HG03378 (cell line): ENCODE measurements around the gene TNFRSF14.
"Not testable (repeated sequence)": the region's sequence is repeated elsewhere in the genome, so short reads cannot be mapped to it uniquely, and the experiment has no call there.

ENCODE experiments used
- ATAC-seq: cut with Tn5 transposase; IDR thresholded peaks from one replicate; pipeline ENCODE4 v1.9.1; 2021; ENCODE audit warnings: mild to moderate bottlenecking, moderate library complexity; ENCODE audit not compliant: unreplicated experiment

The TNFRSF14 gene

DNA sequence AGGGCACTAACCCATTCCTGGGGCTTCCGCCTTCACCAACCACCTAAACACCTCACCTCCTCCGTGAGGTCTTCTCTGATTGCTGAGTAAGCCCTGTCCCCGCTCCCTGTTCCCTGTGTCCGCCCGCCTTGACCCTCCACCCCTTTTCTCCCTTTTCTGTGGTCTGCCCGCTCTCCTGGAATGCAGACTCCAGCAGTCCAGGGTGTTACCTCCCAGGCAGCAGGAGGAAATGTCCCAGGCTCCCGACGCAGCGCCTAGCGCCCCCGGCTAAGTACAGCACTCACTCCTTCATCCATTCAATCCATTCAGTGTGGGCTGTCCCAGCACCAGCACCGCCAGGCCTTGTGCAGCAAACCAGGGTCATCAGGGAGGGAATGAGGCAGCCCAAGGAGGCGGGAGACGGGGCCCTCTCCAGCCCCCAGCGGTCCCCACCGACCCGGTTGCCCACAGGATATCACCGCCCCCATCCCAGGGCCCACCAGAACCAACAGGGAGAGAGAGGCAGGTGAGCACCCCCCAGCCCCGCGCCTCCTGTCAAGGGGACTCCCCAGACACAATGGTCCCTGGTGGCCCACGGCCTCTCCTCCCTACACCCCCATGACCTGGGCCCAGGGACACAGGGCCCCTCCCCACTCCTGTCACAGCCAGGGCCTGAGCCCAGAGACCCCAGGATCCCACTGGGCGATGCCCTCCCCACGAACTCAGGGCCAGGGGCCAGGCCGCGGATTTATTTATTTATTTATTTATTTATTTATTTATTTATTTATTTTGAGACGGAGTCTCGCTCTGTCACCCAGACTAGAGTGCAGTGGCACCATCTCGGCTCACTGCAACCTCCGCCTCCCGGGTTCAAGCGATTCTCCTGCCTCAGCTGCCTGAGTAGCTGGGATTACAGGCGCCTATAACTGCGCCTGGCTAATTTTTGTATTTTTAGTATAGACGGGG, 10.2 kb downstream of the TNFRSF14 start:
- ATAC-seq = no peak

DNA sequence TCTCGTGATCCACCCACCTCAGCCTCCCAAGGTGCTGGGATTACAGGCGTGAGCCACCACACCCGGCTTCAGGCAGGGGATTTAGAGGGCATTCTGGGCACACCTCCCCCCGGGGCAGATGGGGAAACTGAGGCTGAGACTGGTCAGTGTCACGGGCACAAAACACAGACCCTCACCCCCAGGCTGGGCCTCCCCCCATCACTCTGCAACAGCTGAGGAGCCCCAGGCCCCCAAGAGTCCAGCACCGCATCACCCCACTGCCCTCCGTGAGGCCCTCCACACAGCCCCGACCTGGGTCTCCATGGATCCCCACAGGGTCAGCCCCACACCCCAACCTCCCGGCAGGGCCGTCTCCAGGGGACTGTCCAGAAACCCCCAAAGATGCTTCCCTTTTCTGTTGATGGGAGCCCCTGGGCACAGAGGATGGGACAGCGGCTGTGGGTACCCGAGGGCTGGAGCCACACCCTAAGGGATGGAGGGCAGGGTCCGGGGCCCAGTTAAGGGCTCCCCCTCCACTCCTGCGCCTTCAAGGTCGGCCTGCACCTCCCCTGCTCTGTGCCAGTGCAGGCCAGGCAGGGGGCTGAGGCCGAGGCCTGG, 11.0 kb downstream of the TNFRSF14 start:
- no peak for ATAC-seq

DNA sequence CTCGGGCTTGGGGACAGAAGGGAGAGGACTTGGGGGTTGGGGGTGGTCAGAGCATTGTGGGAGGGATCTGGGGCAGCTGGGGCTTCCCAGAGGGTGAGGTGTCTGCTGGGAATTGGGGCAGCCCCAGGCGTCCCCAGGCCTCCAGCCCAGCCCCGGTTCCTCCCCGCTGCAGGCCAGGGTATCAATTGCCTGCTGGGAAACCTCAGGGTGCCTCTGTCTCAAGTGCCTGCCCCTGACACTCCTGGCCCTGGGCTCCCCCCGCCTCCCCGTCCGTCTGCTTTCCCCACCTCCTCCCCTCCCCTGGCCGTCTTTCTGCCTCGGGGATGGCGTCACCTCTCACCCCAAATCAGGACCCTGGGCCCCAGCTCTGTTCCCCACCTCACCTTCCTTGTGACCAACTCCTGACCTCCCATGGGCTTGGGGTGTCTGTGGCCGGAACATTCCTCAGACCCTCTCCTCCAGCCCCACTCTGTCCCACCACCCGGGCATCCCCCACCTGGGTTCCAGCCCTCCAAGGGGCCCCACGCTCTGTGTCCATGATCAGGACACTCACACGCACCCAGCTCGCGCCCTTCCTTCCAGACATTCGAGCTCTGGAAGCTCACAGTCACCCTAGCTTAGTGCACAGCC, 12.1 kb downstream of the TNFRSF14 start:
- ATAC-seq = not testable (repeated sequence)

DNA sequence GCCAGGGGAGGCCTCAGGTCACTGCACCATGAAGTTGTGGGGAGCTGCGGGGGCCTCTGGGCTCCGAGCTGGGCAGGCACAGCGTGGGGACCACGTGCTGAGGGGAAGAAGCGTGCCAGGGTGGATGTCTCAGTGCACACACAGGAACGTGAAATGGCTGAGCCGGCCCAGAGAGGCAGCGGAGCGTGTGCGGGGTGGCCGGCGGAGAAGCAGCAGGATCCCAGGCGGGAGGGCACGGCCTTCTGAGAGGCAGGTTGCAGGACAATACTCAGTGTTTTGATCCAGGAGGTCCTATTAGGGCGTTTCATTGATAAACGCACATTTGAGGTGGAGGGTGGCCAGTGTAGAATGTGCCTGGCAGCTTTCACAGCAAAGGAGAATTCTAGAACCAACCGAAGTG, 12.9 kb downstream of the TNFRSF14 start:
- ATAC-seq = no peak

DNA sequence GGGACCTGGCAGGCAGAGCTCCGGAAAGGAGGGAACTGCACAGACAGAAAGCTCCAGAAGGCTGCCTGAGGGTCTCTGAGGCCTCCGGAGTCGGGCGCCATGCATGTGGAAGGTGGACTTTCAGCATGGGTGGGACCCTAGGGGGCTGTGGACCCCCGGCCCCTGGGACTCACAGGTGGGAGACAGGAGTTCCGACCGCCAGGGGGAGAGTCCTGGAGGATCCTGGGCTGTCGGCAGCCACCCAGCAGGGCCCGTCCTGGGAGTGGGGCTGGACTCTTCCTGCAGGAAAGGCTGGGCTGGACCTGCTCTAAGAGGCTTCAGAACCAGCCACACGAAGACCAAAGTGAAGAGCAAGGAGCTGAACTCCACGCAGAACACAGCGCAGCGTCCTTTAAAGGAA, 13.5 kb downstream of the TNFRSF14 start:
- ATAC-seq = not testable (repeated sequence)

DNA sequence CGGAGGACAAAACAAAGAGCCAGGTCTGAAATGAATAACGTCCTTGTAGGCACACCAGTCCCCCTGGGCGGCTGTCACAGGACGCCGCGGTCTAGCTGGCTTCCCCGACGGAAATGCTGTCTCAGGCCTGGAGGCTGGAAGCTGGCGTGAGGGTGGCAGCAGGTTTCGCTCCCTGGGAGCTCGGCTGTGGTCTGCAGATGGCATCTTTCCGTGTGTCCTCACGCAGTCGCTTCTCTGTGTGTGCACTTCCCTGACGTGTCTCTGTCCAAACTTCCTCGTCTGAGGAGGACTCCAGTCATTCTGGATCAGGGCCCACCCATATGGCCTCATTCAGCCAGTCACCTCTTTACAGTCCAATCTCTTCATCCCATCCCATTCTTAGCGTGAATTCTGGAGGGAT, 14.2 kb downstream of the TNFRSF14 start:
- ATAC-seq = no peak

DNA sequence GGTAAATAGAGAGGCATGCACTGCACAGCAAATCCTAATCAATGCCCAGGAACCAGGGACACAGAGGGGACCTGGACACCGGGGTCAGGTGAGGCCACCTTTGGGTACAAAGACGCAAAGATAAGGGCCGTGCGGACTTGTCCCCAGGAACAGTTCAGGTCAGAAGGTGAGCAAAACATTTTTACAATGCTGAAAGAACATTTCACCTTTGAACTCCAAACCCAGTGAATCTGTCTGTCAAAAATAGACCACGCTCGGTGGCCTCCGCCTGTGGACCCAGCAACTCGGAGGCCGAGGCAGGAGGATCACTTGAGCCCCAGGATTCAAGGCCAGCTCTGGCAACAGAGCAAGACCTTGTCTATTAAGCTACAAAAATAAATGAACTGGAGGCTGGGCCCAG, 15.2 kb downstream of the TNFRSF14 start:
- no peak for ATAC-seq

DNA sequence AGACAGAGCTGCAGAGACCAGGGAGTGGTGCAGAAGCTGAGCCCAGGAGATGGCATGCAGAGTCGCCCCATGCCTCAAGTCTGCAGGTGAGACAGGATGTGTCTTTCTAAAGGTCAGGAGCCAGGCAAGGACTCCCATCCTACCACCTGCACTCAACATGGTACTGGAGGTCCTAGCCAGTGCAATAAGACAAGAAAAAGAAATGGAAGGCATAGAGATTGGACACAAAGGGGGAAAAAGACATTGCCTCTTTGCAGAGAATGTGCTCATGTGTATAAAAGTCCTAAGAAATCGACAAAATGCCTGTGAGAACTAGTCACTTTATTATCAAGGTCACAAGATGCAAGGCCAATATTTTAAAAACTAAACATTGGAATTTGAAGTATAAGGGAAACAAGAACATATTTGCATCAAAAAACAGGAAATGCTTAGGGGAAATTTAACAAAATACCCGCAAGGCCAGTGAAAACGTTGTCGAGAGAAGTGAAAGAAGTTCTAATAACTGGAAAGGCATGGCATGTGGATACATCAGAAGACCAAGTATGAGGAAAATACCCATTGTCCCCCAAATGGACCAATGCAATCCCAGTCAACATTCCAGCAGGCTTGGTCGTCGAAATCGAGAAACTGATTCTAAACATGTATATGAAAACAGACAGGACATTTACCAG, 17.2 kb downstream of the TNFRSF14 start:
- no peak for ATAC-seq

DNA sequence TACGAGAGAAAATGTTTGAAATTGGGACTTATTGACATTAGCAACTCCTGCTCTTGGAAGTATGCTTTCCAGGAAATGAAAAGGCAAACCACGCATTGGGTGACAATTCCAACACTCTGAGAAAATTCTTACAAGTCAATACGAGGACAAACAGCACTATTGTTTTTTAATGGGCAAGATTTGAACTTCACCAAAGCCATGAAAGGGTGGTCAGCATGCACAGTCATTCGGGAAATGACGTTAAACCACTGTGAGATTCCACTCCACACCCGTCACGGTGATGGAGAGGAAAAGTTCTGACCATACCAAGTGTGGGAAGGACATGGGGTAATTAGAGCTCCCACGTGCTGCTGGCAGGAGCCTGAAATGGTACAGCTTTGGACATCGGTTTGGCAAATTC, 18.2 kb downstream of the TNFRSF14 start:
- ATAC-seq = no peak

DNA sequence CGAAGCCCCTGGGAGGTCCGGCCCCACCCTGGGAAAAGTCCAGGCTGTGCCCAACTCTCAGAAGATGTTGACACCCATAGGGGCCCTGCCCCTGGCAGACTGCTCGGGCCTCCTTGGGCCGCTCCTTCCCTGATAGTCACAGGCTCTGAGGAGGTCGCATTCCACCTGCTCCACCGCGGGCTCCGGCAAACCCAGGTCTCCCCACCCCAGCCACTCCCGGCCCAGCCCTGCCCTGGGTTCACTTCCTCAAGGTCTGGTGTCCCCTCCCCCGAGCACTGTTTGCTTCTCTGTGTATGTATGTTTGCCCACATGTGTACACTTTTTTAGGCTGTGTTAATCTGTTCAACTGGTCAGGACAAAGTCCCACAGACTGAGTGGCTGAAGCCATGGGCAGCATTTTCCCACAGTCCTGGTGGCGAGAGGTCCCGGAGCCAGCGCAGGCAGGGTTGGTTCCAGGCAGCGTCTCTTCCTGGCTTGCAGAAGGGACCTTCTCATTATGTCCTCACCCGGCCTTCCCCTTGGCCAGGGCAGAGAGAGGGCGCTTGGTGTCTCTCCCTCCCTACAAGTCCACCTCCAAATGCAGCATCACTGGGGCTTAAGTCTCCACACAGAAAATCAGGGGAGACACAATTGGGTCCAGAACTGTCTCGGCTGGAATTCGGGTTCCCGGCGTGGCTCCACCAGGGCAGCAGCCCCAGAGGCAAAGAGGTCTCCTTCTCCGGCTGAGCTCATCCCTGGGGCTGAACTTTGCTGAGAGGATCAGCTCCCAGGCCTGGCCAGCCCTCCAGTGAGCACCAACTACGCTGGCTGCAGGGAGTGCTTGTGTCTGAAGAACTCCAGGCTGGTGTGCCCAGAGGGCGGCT, 19.9 kb downstream of the TNFRSF14 start:
- no peak for ATAC-seq

DNA sequence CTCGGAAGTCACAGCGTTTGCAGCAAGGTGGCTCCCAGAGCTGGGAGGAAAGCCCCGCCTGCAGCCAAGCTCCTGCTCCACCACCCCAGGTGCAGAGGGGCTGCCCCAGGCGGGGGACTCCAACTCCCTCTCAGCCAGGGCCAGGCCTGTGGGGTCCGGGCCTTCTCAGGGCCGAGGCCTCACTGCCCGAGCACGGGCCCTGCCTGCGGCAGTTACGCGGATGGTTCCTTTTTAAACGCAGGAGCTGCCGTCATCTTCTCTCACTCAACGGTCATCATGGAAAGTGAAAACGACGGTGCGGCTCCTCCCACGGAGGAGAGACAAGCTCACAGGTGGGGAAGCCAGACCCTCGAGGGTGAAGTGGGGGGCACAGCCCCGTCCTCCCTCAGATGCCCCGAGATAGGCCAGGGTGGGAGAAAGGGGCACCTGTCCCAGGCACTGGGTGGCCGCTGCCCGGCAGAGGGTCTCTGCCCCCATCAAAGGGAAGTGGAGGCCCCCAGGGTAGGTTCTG, 21.4 kb downstream of the TNFRSF14 start:
- ATAC-seq = peak; percentile 24

DNA sequence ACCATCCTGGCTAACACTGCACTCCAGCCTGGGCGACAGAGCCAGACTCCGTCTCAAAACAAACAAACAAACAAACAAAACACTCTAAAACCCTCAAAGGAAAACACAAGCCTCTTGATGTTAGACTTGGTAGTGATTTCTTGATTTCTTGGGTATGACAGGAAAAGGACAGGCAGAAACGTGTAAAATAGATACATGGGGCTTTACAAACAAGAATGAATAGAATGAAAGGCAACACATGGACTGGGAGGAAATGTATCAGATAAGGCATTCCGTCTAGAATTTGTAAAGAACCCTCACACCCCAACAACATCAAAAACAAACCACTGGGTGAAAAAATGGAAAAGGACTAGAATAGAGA, 22.6 kb downstream of the TNFRSF14 start:
- no peak for ATAC-seq

DNA sequence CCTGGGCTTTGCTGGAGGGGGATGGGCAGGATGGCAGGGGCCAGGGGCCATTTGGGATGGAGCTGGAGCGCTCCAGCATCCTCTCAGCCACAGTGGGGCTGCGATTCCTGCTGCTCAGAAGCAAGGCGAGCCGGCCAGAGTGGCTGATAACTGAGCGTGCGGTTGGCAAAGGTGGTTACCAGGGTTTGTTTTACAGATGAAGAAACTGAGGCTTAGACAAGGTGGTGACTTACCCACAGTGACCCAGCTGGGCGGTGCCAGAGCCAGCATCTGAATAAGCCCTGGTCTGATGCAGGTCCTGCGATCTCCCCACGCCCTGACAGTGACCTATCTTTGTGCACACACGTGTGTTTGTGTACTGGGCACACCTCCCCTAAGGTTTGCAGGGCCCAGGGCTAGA, 24.5 kb downstream of the TNFRSF14 start:
- ATAC-seq = no peak

DNA sequence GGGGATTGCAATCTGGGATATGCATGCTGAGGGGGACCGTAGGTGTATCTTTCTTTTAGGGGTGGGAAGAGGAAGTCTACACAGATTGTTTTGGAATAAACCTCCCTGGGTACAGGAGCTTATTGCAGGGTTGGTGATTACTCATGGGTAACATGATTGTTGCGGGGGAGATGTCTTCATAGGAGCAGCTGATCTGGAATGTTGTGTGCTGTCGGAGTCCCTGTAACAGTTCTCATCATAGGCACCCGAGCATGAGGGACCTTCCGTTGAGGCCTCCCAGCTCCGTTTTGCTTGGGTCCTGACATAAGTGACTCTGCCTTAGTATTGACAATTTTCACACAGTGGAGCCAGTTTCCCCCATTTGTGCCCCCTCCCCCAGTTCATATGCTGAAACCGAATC, 26.2 kb downstream of the TNFRSF14 start:
- ATAC-seq = no peak

DNA sequence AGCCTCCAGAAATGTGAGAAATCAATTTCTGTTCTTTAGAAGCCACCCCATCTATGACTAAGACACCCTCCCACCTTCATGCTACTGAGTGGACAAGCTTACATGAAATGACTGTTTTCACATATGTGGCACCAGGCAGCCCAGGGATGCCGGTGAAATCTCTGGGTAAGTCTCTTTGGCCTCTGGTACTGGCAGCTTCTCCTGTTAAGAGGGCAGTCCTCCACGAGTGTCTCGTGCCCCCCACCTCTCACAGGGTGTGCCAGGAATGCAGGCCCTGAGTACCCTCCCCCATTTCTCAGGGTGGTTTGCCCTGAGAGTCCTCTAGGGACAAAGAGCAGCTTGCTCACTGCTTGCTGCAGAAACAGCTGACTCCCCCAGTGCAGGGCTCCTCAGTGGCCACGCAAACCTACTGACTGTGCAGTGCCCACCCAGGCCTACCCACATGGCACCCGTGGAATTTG, 27.2 kb downstream of the TNFRSF14 start:
- no peak for ATAC-seq

DNA sequence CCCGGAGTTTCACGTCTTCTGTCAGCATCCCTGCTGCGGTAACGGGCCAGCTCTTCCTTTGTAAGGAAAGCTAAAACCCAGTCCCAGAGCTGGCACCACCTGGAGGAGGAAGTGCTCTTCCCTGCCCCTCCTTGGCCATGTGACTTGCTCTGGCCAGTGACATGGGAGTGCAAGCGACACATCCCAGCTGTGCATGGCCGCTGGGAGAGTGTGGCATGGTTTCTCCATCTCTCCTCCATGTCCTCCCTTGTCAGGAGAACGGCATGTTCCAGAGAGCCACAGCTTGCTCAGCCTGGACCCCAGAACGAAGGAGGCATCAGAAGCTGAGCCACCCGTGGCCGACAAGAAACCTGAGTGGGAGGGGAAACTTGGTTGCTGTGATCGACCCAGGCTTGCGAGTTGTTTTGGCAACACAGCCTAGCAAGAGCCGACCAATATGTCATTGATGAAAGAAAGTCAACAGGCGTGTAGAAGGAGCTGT, 27.7 kb downstream of the TNFRSF14 start:
- no peak for ATAC-seq

DNA sequence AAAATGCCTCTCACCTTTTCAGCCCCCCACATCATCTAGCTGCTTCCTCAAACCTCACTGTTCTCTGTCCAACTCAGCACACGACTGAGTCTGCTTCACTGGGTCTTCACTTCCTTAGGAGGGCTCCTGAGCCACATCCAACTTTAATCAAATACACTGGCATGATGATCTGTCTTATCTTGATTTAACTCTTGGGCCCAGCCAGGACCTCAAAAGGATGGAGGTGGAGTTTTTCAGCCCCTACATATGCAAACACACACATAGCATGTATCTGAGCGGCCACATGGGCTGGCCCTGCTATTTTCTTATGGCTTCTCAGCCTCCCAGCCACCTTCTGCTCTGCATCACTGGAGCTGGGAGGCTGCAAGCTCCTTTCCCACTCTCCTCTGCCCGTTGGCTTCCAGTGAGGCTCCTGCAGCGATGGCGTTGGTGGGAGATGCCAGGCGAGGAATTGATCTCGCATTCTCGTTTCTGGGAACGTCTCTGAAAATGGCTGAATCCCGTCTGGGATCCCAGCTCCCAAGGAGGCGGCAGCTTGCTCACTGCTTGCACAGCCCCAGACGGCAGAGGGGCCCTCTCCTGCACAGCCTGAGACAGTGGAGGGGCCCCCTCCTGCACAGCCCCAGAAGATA, 28.6 kb downstream of the TNFRSF14 start:
- ATAC-seq = no peak

DNA sequence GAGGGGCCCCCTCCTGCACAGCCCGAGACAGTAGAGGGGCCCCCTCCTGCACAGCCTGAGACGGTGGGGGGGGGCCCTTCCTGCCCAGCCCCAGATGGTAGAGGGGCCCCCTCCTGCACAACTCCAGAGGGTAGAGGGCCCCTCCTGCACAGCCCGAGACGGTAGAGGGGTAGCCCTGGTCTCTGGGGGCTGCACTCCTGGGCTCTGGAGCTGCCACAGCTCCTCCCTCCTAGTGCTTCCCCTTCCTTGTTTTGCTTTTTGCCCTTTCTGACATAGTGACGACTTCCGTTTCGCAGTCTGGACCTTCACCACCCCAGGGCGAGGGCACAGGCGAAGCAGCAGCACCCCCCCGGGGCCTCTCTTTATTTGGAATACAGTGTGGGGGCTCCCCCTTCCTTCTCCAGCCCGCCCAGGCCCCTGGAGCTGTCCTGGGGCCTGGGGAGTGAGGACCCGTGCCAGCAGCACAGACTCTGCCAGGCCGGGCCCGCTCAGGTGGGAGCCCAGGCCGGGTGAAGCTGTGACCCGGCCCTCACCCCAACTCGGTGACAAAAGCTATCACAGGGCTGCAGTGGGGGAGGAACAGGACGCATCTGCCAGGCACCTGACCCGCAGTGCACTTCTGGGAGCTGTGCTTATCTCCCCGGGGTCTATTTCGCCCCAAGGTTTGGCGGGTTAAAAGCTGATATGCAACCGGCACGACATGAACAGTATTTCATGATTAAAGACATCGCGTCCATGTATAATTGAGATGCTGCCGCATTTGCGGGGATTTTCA, 29.3 kb downstream of the TNFRSF14 start:
- ATAC-seq = peak; percentile 47
